Stimulated activated CD4-positive, alpha-beta T cell treated with anti-CD3 and anti-CD28 coated beads, Interleukin-1b, Interleukin-23, amount 100 ng/mL, for 24 hours (primary cell): ENCODE data around the gene SPTBN2.
A peak's percentile ranks its signal among the peaks of the same experiment; 100 is the strongest.

Experiments
- DNase-seq, 4 experiments: peaks; one replicate each; pipeline ENCODE4 v3.0.0-alpha.2; 2020; ENCODE audit warnings: low read depth in 4 of 4, low spot score in 1 of 4

Gene SPTBN2

DNA sequence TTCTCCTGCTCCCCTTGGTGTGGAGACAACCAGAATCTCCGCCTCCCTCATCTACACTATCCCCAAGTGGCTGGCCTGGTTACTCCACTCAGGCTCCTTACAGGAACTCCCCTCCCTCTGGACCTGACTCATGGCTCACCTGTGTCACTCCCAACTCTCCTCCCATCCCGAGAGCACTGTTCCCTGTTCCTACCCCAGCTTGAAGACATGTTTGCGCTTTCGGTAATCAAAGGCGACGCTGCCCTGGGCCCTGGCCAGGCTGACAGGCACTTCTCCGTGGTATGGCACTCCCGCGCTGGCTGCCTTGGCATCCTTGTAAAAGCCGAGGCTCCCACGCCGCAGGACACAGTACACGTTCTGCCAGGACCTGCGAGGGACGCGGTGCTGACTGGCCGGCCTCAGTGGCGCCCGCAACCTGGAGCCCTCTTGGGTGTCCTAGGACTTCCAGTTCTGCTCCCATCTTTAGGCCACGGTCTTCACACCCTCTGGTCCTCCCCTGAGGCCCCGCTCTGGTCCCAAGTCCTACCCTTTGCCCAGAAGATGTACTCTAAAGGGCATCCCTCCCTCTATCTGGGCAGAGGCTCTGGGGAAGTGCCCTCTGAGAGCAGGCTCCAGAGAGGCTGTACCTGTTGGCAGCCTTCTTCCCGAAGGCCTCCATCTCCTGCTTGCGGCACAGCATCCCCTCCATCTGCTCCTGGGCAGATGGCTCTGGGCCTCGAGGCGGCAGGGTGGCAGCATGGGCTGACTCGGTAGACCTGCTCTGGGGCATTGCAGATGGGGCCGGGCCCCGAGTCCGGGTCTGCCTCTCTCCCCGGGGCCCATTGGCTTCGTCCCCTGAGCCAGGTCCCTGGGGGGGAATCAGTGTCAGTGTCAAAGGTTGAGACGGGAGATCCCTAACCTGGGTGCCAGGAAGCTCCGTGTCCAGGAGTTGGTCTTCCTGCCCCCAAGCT is 41.9 kb downstream of the SPTBN2 start:
- no peak for DNase-seq

DNA sequence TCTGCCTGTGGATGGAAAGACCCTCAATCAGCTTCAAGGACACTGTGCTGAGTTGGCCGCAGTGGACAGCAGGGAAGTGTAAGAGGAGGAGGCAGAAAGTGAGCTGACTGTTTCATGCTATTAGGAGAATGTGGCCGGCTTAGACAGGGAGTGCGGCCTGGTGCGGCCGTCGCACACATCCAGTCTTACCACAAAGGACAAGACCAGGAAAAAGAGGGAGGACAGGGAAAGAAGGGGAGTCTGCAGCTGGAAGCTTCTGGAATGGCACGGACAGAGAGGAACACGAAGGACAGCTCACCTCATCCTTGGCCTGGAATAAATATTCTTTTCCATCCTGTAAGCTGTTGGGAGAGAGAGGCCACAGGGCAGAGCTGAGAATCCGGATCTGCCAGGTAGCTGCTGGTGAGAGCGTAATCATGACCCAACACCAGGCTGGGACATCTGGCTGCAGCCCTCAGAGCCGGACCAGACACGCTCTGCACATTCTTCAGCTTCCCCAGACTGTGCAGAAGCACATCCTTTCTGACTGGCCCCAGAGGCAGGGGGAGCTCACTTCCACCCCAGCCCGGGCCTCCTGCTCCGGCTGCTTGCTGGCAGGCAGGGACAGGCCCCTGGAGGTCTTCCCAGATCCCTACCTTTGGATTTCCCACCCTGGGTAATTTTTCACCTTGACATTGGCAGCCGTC is 42.8 kb downstream of the SPTBN2 start:
- DNase-seq: no peak

DNA sequence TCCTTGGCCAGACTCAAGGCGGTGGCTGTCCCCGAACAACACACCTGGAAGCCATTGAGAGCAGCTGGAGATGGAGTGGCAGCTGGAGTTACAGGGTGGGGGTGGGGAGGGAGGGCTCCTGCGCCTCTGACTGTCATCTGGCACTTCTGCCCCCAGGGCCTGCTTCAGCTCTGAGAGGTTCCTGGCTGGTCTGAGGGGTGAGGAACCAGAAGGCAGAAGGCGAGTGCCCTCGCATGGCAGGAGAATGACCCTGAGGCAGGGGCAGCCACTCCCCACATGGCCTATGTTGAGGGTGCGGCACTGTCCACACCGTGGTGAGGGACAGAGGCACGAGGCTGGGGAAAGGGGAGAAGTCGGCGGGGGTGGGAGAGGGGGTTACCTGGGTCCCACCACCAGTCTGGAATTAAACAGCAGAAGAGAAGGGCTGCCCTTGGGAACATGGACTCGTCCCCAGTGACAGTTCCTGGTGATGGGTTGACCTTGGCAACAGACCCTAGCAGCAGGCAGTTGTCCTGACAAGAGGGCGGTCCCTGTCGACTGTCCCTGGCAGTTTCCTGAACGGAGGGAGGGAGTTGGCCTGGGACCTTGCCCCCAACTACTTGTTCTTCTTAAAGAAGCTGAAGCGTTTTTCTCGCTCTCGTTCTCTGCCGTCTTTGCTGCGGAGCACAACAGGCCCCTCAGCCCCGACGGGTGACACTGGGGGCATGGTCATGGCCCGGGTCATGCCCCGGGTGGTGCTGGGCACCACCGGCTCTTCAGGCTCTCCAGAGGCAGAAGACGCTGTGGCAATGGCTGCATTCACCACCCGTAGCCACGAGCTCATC is 43.5 kb downstream of the SPTBN2 start:
- no peak for DNase-seq

DNA sequence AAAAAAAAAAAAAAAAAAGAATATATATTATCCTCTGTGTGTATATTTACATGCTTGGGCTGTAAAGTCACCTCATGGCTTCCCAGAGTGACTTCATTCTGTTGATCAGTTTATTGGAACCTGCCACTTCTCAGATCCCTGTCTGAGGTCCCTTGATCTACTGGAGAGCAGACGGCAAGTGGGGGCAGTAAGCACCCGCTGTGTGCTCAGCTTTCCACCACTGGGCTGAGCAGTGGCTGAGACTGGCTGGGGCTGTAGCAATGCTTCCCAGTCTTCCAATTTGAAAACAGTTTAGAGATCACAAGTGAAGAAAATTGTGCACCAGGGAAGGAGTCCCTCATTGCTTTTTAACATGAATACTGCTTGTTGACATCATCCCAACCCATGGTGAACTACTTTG is 44.4 kb downstream of the SPTBN2 start:
- no peak for DNase-seq

DNA sequence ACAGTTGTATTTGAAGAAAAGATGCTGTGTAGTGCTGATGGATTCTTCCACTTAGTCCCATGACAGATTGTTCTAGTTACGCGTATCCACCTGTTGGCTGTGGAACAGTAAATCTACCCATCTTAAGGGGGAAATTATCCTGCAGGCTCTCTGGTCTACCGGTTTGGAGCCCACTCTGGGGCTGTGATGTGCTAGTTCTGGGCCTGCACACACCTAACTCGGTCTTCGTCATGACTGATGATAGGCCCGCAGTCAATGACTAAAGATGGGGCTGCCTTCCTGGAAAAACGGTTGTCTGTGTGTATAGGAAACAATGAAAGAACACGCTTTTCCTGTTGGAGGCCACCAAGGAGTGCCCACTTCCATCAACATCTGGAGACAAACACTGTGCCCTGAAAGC is 45.1 kb downstream of the SPTBN2 start:
- DNase-seq: no peak

DNA sequence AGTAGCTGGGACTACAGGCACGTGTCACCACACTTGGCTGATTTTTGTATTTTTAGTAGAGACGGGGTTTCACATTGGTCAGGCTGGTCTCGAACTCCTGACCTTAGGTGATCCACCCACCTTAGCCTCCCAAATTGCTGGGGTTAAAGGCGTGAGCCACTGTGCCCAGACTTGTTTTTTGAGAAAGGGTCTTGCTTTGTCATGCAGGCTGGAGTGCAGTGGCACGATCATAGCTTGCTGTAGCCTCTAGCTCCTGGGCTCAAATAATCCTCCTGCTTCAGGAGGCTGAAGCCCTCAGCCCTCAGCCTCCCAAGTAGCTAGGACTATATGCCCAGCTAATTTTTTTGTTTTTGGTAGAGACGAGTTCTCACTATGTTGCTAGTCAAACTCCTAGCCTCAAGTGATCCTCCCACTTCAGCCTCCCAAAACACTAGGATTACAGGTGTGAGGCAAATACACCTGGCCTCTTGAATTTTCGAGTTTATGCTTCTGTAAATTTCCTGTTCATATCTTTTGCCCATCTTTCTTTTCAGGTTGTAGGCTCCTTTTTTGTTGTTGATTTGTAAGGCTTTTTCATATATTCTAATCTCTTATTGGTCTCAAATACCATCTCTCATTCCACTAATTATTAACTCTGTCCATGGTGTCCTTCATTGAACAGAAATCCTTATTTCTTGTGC is 47.9 kb downstream of the SPTBN2 start:
- no peak for DNase-seq

DNA sequence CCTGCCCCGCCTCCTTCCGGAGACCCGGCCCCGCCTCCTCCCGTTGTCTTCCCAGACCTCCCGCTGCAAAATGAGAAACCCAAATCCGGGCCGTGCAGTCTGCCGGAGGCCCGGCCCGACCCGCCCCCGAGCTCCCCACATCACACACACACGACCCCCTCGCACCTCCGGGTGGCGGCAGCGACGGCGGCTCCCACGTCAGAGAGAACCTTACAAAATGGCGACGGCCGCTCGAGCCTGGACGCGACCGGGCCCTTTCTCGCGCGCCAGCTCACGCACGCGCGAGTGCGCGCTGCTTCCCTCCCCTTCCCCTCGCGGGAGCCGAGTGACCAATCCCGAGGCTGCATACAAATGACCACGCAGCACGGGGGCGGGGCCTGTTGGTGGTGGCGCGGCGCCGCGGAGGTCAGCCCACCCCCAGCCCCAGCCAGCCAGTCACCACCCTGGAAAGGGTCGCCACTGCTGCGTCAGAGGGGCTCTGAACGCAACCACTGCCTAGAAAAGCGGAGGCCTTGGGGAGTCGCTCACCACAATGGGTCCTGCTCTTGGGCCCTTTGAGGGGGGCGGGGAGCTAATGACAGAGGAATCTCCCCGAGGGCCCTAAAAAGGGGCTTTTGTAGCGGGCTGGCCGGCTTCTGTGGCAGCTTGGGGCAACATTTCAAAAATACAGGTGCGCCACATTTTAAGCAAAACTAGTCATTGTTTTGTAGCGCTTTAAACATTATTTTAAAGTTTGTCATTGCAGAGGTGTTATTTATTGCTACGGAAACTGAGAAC is 51.2 kb downstream of the SPTBN2 start, which contains the start of gene RBM4B:
Gene RBM4B (minus strand): TSS at position 289 of the 777 bp plus-strand sequence. CDS start 808 bp downstream, outside the sequence.
- peak; percentile 87 to 97 (median 92) for DNase-seq

DNA sequence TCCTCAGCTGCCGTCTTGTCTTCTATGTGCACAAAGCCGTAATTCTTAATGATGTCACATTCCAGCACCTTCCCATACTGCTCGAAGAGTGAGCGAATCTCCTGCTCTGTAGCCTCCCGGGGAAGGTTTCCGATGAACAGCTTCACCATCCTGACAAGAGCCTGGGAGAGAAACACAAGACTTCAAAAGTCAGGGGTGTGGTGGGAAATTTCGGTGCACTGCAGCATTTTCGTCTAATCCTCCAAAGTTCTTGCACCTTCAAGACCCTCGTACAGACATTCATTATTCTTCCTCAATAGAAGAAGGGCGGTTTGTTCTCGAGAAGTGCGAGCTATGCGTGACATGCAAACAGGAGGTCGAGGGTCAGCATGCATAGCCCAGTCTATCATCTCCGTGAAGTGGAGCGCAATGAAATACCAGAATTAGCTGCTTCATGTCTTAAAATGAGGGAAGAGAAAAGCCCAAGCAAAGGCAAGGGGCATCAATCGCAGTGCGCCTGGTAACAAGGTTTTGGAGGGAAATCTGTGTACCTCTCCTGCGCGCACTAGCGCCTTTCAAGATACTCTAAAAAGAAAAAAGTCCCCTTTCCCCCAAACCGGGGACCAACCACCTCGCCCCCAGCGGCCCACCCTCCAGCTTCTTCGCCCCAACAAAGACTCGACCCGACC is 52.0 kb downstream of the SPTBN2 start:
- no peak for DNase-seq

DNA sequence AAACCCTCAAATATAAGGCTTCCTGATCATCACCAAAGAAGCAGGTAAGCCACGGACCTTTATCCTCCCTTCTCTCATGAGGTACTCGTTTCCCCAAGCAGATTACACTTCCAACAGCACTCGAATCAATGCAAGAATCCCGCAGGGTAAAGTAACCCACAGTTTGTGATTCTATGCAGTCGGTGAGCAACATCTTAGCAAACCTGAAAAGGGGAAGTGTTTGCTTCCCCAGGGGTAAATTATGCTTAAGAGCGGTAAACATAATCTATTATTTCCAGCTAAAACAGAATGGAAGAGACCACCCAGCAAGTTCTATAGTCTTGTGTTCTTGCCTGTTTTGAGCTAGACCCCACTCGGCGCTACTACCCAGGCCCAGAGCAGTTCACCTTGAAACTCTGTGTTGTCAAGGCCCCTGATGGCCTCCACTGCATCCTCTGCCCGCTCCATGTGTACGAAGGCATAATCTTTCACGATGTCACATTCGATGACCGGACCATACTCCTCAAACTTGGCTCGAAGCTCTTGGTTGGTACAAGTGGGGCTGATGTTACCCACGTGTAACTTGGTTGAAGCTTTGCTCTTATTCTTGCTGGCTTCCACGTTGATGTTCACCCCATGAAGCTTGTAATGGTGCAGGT is 52.6 kb downstream of the SPTBN2 start:
- DNase-seq: no peak

DNA sequence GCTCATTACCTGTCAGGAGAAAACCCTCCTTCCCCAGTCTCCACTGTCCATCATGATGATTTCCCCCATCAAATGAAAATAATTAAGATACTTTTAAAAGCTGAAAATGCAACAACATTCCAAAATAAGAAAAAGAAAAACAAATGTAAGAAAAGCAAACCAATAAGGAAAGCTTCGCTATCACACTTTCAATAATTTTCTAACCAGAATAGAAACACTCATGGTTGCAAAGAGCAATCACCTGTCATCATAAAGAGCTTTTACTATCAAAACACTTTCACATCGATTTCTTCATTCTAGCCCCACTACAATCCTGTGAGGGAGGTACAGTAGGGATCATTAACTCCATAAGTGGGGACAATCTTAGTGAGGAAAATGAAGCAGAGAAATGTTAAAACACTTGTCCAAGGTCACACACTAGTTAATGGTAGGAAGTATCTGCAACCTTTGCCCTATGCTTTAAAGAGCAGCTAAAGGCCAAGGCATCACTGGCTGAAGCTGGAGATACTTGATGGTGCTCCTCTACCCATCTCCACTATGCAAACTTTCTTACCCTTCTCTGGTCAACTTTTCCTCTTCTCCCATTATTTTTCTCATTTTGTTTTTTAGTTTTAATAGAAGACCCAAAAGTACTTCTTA is 53.9 kb downstream of the SPTBN2 start:
- DNase-seq: no peak

DNA sequence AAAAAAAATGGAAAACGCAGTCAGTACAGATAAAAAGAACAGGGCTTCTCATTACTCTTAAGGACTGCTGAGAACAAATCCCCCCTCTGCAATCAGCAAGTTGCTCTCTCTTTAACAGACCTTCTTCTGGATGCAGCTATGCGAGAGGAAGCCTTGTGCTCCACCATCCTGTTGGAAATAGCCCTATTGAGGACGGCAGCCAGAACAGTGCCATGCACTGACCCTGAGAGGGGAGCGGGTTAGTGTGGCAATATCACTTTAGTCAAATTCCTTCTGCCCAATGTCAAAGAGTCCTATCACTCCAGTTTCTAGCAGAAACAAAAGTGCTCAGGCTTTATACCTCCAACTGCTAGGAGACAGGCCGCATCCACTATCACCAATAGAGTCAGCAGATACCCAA is 58.2 kb downstream of the SPTBN2 start:
- no peak for DNase-seq

DNA sequence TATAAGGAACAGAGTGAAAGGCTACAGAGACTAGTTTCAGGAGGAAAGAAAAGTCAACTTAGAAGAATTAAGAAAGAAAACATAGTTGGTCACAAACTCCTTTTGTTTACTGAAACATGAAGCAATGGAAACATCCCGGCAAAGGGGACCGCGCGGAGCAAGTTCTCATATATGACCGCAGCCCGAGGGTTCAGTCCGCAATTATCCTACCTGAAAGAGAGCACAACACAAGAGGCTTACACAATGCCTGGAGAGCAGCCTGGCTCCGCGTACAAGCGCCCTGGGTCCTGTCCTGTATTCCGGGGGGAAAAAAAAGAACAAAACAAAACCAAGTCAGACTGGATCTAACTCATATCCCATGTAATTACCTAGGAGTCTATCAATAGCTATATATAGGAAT is 63.6 kb downstream of the SPTBN2 start:
- no peak for DNase-seq

DNA sequence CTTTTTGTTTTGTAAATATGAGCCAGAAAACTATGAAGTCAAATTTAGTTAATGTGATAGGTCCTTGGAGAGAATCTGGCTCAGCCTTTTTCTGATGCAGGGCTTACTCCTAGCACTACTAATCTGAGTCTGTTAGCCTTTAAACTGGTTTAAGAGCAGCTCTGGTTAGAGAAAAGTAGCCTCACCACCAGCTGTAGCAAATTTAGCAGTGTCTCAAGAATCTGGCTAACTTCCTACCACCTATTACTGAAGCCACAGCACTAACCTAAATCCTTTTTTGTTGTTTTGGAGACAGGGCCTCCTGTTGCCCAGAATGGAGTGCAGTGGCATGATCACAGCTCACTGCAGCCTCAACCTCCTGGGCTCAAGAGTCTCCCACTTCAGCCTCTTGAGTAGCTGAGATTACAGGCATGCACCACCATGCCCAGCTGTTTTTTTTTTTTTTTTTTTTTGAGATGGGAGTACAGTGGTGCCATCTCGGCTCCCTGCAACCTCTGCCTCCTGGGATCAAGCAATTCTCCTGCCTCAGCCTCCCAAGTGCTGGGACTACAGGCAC is 65.2 kb downstream of the SPTBN2 start:
- DNase-seq: no peak

DNA sequence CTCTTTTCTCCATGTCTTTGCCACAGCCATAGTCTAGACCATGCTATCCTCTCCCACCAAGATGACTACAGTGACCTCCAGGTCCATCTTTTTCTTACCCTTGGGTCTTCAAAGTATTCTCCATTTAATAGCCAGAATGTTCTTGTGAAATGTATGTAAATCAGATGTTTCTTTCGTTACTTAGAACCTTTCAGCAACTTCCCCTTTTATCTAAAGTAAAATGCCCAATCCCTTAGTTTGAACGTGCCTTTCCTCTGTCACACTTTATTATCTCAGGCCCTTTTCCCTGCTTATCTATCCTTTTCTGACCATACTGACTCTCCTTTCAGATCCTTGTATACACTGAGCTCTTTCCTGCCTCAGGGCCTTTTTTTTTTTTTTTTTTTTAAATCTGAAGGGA is 69.3 kb downstream of the SPTBN2 start:
- DNase-seq: no peak

DNA sequence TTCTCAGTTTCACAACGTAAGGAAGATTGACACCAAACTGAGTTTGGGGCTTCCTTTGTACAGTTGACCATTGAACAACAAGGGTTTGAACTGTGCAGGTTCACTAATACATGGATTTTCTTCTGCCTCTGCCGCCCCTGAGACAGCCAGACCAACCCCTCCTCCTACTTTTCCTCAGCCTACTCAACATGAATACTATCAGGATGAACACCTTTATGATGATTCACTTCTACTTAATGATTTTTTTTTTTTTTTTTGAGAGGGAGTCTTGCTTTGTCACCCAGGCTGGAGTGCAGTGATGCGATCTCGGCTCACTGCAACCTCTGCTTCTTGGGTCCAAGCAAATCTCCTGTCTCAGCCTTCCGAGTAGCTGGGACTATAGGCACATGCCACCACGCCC is 75.9 kb downstream of the SPTBN2 start:
- no peak for DNase-seq

DNA sequence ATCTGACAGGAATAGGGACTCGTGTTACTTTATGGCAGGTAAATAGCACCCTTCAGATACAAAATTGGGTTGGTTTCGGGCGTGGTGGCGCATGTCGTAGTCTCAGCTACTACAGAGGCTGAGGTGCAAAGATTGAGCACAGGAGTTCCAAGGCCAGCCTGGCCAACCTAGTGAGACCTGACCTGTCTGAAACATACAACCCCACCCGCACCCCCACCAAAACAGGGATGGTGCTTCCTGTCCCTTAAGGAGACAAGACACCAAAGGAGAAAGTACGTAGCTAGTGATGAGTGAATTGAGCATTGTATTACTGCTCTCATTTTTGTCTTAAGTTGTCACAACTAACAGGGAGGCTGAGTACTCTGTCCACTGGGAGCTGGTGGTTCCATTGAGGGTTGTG is 76.4 kb downstream of the SPTBN2 start:
- no peak for DNase-seq

DNA sequence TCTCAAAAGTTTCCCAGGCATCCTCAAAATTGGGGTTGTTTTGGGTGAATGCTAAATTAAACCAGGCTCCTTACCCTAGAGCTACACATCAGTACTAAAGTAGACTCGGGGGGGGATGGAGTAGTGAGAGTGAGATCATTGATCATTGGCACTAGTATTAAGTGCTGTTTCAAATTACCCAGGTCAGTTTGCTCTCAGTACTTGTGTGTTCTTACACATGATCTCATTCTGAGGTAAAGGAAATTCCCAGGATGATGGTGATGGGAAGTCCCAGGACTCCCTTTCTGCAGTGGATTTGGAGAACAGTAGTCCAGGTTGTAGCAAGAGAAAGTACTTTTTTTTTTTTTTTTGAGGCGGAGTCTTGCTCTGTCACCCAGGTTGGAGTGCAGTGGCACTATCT is 78.0 kb downstream of the SPTBN2 start:
- no peak for DNase-seq

DNA sequence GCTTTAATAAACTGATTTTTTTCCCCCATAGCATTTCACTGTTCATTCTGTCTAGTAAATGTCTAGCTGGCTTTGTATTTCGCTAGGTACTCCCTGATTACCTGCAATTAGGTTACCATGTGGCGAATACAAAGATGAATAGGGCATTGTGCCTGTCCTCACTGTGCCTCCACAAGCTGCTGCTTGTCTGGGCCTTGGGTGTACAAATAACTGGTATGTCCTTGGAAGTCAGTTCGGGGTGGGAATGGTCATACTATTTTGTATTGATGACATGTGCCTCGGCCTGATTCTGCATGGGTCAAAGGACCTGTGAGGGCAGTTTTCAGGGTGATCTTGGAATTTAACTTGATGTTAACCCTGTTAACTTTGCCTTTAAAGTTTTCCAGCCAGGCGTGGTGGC is 79.1 kb downstream of the SPTBN2 start:
- no peak for DNase-seq
